Measurements from ENCODE around the gene RBM47. TPM values are rescaled to one million over a fixed set of nuclear protein-coding genes. Genes with fewer than 3 reads are reported as not detected.

The RBM47 gene
- total RNA-seq, 2 experiments from 2014 or later, result 2.1 to 2.2 TPM

DNA sequence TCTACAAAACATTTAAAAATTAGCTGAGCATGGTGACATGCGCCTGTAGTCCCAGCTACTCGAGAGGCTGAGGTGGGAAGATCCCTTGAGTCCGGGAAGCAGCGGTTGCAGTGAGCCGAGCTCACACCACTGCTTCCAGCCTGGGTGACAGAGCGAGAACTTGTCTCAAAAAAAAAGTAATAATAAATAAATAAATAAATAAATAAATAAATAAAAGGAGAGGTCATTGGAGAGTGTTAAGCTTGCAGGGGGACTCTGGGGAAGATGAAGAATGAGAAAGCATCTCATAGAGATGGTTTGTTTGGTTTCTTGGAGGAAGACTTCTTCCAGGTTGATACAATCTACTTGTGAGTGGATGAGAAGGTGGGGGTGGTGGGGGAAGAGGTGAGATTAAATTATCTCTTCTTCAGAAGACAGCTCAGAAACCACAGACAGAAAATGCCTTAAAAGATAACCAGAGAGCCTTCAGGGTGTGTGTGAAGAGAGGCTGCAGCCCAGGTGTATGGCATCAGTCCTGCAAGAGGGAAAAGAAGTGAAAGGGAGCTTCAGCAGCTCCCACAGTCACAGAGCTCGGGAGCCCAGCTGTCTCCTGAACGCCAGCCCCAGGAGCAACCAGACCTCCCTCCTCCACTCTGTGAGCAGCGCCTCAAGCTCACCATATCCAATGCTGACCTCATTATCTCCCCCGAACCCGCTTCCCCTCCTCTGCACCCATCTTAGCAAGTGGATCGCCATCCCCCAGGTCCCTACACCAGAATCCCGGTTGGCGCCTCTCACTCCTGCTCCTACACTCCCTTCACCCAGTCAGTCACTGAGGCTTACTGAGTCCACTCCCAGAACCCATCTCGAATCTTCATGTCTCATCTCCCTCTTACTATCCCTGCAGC lies 48.2 kb downstream of the RBM47 start:
- H3K27me3 Mint-ChIP-seq, result peaks cover 12% of the 10 kb centered on the region
- DNase-seq, result no peak
- H3K9me3 Mint-ChIP-seq, result no peaks in the 10 kb centered on the region
- H3K27ac Mint-ChIP-seq, result no peak overlapping the region
- peaks cover 20% of the 10 kb centered on the region for H3K4me1 Mint-ChIP-seq
- no peak overlapping the region for H3K4me3 Mint-ChIP-seq
- CTCF ChIA-PET, result interaction anchor here (1.0 kb wide), 1 partner anchor 390 kb away, joined by 3 read pairs; no protein-coding TSS in a partner anchor
- H3K36me3 Mint-ChIP-seq (ENCODE audit: low read depth), result no peaks in the 10 kb centered on the region
- POLR2A ChIA-PET, result no interaction called here

GRCh38 chr4:40579983-40580382 lies 49.7 kb downstream of the RBM47 start:
- POLR2A ChIA-PET, result no interaction called here
- Mint-ChIP-seq H3K4me3 (no peak overlapping the region), H3K27me3 (peaks cover 10% of the 10 kb centered on the region), H3K9me3 (no peaks in the 10 kb centered on the region), H3K4me1 (peaks cover 23% of the 10 kb centered on the region), H3K27ac (no peak overlapping the region), H3K36me3 (ENCODE audit: low read depth) (no peaks in the 10 kb centered on the region)
- no peak for DNase-seq
- CTCF ChIA-PET, result no interaction called here

- H3K36me3 Mint-ChIP-seq (ENCODE audit: low read depth), result no peaks in the 10 kb centered on the region
- no peak overlapping the region for H3K4me3 Mint-ChIP-seq
- no peak for DNase-seq
- H3K27me3 Mint-ChIP-seq, result peaks cover 5% of the 10 kb centered on the region
- CTCF ChIA-PET, result no interaction called here
- H3K27ac Mint-ChIP-seq, result no peak overlapping the region
- H3K4me1 Mint-ChIP-seq, result peaks cover 25% of the 10 kb centered on the region
- H3K9me3 Mint-ChIP-seq, result no peaks in the 10 kb centered on the region
- POLR2A ChIA-PET, result no interaction called here
Measured at GRCh38 chr4:40577588-40578253, 51.9 kb downstream of the RBM47 start.

- no peak overlapping the region for H3K4me3 Mint-ChIP-seq
- ChIA-PET CTCF (no interaction called here), POLR2A (interaction anchor here (1.1 kb wide), 1 partner anchor 12 kb away, joined by 3 read pairs; no protein-coding TSS in a partner anchor)
- H3K27me3 Mint-ChIP-seq, result peaks cover 1% of the 10 kb centered on the region
- no peaks in the 10 kb centered on the region for H3K9me3 Mint-ChIP-seq
- H3K36me3 Mint-ChIP-seq (ENCODE audit: low read depth), result no peaks in the 10 kb centered on the region
- H3K4me1 Mint-ChIP-seq, result peaks cover 23% of the 10 kb centered on the region
- DNase-seq, result no peak
- H3K27ac Mint-ChIP-seq, result no peak overlapping the region
Measured at GRCh38 chr4:40576651-40577480, 52.8 kb downstream of the RBM47 start.

- Mint-ChIP-seq H3K27me3 (no peaks in the 10 kb centered on the region), H3K4me1 (peaks cover 17% of the 10 kb centered on the region), H3K36me3 (ENCODE audit: low read depth) (no peaks in the 10 kb centered on the region), H3K4me3 (no peak overlapping the region), H3K9me3 (no peaks in the 10 kb centered on the region), H3K27ac (no peak overlapping the region)
- no peak for DNase-seq
- POLR2A ChIA-PET, result interaction anchor here (1.1 kb wide), 1 partner anchor 11 kb away, joined by 3 read pairs; no protein-coding TSS in a partner anchor
- CTCF ChIA-PET, result interaction anchor here (0.6 kb wide), 1 partner anchor 146 kb away, joined by 3 read pairs; no protein-coding TSS in a partner anchor
Measured at GRCh38 chr4:40575846-40576245, 53.8 kb downstream of the RBM47 start.

DNA sequence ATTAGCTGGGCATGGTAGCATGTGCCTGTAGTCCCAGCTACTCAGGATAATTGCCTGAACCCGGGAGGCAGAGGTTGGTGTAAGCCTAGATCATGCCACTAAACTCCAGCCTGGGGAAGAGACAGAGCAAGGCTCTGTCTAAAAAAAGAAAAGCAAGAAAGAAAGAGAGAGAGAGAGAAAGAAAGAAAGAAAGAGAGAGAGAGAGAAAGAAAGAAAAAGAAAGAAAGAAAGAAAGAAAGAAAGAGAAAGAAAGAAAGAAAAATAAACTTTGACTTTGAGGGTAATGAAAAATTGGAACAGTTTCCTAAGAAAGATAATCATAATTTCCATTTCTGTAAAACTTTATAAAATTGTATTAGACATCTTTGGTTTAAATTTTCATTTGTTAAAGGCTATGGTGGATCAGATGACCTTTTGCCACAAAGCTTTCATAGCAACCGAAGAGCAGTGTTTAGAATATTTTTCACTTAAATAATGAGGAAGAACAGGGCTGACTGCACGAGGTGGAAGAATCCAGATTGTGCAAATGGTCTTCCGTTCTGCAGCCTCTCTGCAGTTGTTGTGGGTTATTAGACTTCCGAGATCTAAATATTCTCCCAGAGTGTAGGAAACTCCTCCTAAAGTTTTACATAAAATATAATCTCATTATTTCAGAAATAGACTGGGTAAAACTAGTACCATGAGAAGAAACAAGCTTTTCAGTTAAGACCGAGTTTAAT lies 55.9 kb downstream of the RBM47 start:
- Mint-ChIP-seq H3K4me3 (no peak overlapping the region), H3K27ac (no peak overlapping the region), H3K4me1 (peaks cover 17% of the 10 kb centered on the region), H3K27me3 (peaks cover 3% of the 10 kb centered on the region), H3K9me3 (no peaks in the 10 kb centered on the region), H3K36me3 (ENCODE audit: low read depth) (no peaks in the 10 kb centered on the region)
- ChIA-PET CTCF (interaction anchor here (0.5 to 0.9 kb wide), 4 partner anchors 14 to 336 kb away, joined by 3 to 4 read pairs (median 3); no protein-coding TSS in a partner anchor), POLR2A (no interaction called here)
- DNase-seq, result no peak

GRCh38 chr4:40572692-40573310 lies 56.9 kb downstream of the RBM47 start:
- Mint-ChIP-seq H3K27ac (no peak overlapping the region), H3K4me3 (no peak overlapping the region), H3K27me3 (peaks cover 3% of the 10 kb centered on the region), H3K4me1 (peaks cover 17% of the 10 kb centered on the region), H3K9me3 (no peaks in the 10 kb centered on the region), H3K36me3 (ENCODE audit: low read depth) (no peaks in the 10 kb centered on the region)
- DNase-seq, result no peak
- ChIA-PET POLR2A (no interaction called here), CTCF (interaction anchor here (0.6 to 0.7 kb wide), 2 partner anchors 13 to 44 kb away, joined by 3 to 5 read pairs; no protein-coding TSS in a partner anchor)

DNA sequence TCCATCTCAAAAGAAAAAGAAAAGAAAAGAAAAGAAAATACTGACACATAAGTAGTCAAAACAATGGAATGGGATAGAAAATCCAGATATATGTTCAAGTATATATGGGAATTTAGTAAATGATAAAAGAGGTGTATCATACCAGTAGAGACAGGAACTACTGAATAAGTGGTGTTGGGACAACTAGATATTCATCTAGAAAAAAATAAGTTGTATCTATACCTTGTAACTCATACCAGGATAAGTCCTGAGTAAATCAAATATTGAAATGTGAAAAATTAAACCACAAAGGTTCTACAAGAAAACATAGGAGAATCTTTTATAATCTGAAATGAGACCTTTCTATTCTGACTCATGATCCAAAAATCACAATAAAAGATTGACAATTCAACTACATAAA lies 58.5 kb downstream of the RBM47 start:
- no peak overlapping the region for H3K4me3 Mint-ChIP-seq
- peaks cover 3% of the 10 kb centered on the region for H3K27me3 Mint-ChIP-seq
- no peaks in the 10 kb centered on the region for H3K36me3 Mint-ChIP-seq (ENCODE audit: low read depth)
- H3K27ac Mint-ChIP-seq, result no peak overlapping the region
- peaks cover 3% of the 10 kb centered on the region for H3K4me1 Mint-ChIP-seq
- no peak for DNase-seq
- no peaks in the 10 kb centered on the region for H3K9me3 Mint-ChIP-seq
- ChIA-PET POLR2A (no interaction called here), CTCF (no interaction called here)

DNA sequence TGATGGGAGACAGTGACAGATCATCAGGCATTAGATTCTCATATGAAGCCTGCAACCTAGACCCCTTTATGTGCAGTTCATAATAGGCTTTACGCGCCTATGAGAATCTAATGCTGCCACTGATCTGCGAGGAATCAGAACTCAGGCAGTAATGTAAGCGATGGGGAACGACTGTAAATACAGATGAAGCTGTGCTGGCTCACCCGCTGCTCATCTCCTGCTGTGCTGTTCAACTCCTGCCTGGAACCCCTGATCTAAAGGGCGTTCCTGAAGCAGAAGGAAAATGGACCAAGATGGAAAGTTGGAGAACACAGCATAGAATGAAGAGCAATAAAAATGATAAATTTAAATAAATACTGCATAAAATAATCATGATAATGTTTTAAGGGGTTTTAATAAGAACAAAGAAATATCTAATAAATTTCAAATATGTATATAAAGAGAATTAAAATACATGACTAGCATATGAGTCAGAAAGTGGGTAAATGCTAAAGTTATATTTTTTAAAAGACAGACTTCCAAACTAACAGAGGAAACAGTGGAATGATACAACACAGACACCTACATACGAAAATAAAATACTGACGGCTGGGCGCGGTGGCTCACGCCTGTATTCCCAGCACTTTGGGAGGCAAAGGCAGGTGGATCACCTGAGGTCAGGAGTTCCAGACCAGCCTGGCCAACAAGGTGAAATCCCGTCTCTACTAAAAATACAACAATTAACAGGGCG lies 59.2 kb downstream of the RBM47 start:
- Mint-ChIP-seq H3K36me3 (ENCODE audit: low read depth) (no peaks in the 10 kb centered on the region), H3K9me3 (no peaks in the 10 kb centered on the region), H3K27ac (no peak overlapping the region), H3K4me3 (no peak overlapping the region), H3K4me1 (peaks cover 2% of the 10 kb centered on the region), H3K27me3 (peaks cover 3% of the 10 kb centered on the region)
- POLR2A ChIA-PET, result no interaction called here
- no peak for DNase-seq
- CTCF ChIA-PET, result no interaction called here

DNA sequence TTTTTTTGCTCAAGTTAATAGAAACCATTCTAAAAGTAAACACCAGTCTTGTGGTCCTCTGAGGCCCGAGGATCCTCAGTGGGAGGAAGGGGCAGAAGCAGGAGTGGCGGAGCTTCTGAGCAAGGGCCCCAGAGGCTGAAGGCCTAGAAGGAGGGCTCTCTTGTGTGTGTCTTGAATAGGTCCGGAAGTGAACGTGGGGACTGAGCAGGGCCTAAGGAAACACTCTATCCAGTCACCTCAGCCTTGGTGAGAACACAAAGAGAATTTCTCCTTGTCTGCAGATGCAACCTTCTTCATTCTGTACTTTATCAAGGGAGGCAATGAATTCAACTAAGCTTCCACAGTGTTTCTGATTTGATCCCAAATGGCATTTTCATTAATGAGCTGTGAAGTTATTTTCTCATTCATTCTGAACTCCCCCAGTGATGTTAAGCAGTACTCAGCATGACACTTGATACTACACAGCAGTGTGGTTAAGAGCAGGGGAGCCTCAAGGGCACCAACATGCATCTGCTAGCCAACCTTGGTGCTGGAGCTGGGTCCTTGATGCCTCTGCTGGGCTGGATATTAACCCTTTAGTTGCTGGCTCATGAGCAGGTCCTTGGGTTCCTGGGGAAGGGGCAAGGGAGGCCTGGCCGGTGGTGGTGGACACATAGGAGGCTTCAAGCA lies 64.7 kb downstream of the RBM47 start:
- CTCF ChIA-PET, result interaction anchor here (1.3 kb wide), 1 partner anchor 14 kb away, joined by 4 read pairs; no protein-coding TSS in a partner anchor
- Mint-ChIP-seq H3K4me1 (peaks cover 19% of the 10 kb centered on the region), H3K27ac (no peak overlapping the region), H3K36me3 (ENCODE audit: low read depth) (no peaks in the 10 kb centered on the region), H3K4me3 (no peak overlapping the region), H3K27me3 (peaks cover 3% of the 10 kb centered on the region), H3K9me3 (no peaks in the 10 kb centered on the region)
- DNase-seq, result no peak
- POLR2A ChIA-PET, result interaction anchor here (1.2 kb wide), 1 partner anchor 11 kb away, joined by 3 read pairs; no protein-coding TSS in a partner anchor

- Mint-ChIP-seq H3K9me3 (no peaks in the 10 kb centered on the region), H3K4me1 (peaks cover 29% of the 10 kb centered on the region), H3K27ac (no peak overlapping the region), H3K27me3 (peaks cover 1% of the 10 kb centered on the region), H3K4me3 (no peak overlapping the region), H3K36me3 (ENCODE audit: low read depth) (no peaks in the 10 kb centered on the region)
- ChIA-PET CTCF (interaction anchor here (0.7 to 1.3 kb wide), 2 partner anchors 13 to 25 kb away, joined by 3 to 4 read pairs; no protein-coding TSS in a partner anchor), POLR2A (no interaction called here)
- DNase-seq, result no peak
Measured at GRCh38 chr4:40564004-40564403, 65.7 kb downstream of the RBM47 start.

All from activated CD4-positive, alpha-beta memory T cell treated with anti-CD3 and anti-CD28 coated beads, Interleukin-2, amount 10 ng/mL, durations not matched to agents 7 days and 5 days (primary cell).